ENCODE data around the gene FGF21. TPM values are rescaled to one million over a fixed set of nuclear protein-coding genes. Genes with fewer than 3 reads are reported as not detected.
"Not testable (repeated sequence)": the region's sequence is repeated elsewhere in the genome, so short reads cannot be mapped to it uniquely, and the experiment has no call there.

FGF21 gene
- total RNA-seq, 1 donor from 2014 or later, result not detected

- no peak for TF ChIP-seq CTCF (conservative IDR thresholded peaks at IDR 0.05)
- Mint-ChIP-seq H3K9me3 (no peaks in the 10 kb centered on the region), H3K4me3 (no peak overlapping the region), H3K27ac (ENCODE audit: unreplicated experiment) (no peak overlapping the region), H3K4me1 (peaks cover 13% of the 10 kb centered on the region), H3K36me3 (ENCODE audit: low read depth) (peaks cover 2% of the 10 kb centered on the region), H3K27me3 (ENCODE audit: low read depth) (peaks cover 44% of the 10 kb centered on the region)
- DNase-seq (ENCODE audit: low read depth, low spot score), result no peak
Observed at GRCh38 chr19:48757741-48758144, 2.4 kb downstream of the FGF21 start.

- Mint-ChIP-seq H3K27me3 (ENCODE audit: low read depth) (peaks cover 37% of the 10 kb centered on the region), H3K36me3 (ENCODE audit: low read depth) (no peaks in the 10 kb centered on the region), H3K4me1 (no peaks in the 10 kb centered on the region), H3K27ac (ENCODE audit: unreplicated experiment) (no peak overlapping the region), H3K4me3 (no peak overlapping the region), H3K9me3 (no peaks in the 10 kb centered on the region)
- no peak for TF ChIP-seq CTCF (conservative IDR thresholded peaks at IDR 0.05)
- no peak for DNase-seq (ENCODE audit: low read depth, low spot score)
Observed at GRCh38 chr19:48760504-48761205, 5.3 kb downstream of the FGF21 start.

GRCh38 chr19:48765816-48766215, 10.5 kb downstream of the FGF21 start:
- not testable (repeated sequence) for DNase-seq (ENCODE audit: low read depth, low spot score); H3K36me3 Mint-ChIP-seq (ENCODE audit: low read depth); H3K4me1 Mint-ChIP-seq; H3K4me3 Mint-ChIP-seq; H3K9me3 Mint-ChIP-seq
- peaks cover 55% of the 10 kb centered on the region for H3K27me3 Mint-ChIP-seq (ENCODE audit: low read depth)
- peak overlapping the region; percentile 13 for H3K27ac Mint-ChIP-seq (ENCODE audit: unreplicated experiment)

- DNase-seq (ENCODE audit: low read depth, low spot score); H3K36me3 Mint-ChIP-seq (ENCODE audit: low read depth); H3K4me3 Mint-ChIP-seq; H3K9me3 Mint-ChIP-seq; H3K4me1 Mint-ChIP-seq; H3K27ac Mint-ChIP-seq (ENCODE audit: unreplicated experiment): not testable (repeated sequence)
- peaks cover 38% of the 10 kb centered on the region for H3K27me3 Mint-ChIP-seq (ENCODE audit: low read depth)
Observed at GRCh38 chr19:48768171-48768753, 12.9 kb downstream of the FGF21 start.

GRCh38 chr19:48768994-48769713, 13.8 kb downstream of the FGF21 start:
- Mint-ChIP-seq H3K9me3 (no peaks in the 10 kb centered on the region), H3K4me1 (no peaks in the 10 kb centered on the region), H3K36me3 (ENCODE audit: low read depth) (no peaks in the 10 kb centered on the region), H3K27ac (ENCODE audit: unreplicated experiment) (no peak overlapping the region), H3K4me3 (no peak overlapping the region), H3K27me3 (ENCODE audit: low read depth) (peaks cover 34% of the 10 kb centered on the region)
- no peak for TF ChIP-seq CTCF (conservative IDR thresholded peaks at IDR 0.05)
- DNase-seq (ENCODE audit: low read depth, low spot score), result no peak

GRCh38 chr19:48770266-48770665, 14.9 kb downstream of the FGF21 start:
- H3K36me3 Mint-ChIP-seq (ENCODE audit: low read depth), result no peaks in the 10 kb centered on the region

More at GRCh38 chr19:48770266-48770665, 14.9 kb downstream of the FGF21 start:
- Mint-ChIP-seq H3K4me3 (no peak overlapping the region), H3K4me1 (no peaks in the 10 kb centered on the region), H3K9me3 (no peaks in the 10 kb centered on the region), H3K27ac (ENCODE audit: unreplicated experiment) (no peak overlapping the region), H3K27me3 (ENCODE audit: low read depth) (peaks cover 29% of the 10 kb centered on the region)
- no peak for TF ChIP-seq CTCF (conservative IDR thresholded peaks at IDR 0.05)
- no peak for DNase-seq (ENCODE audit: low read depth, low spot score)

Measured in neural crest cell (in vitro differentiated cells).